ENCODE data around the gene CLSTN1. TPM values are rescaled to one million over a fixed set of nuclear protein-coding genes. Genes with fewer than 3 reads are reported as not detected.

CLSTN1 gene
- total and polyA plus RNA-seq, 12 donors, result 37.1 to 79.8 (median 63.8) TPM

DNA sequence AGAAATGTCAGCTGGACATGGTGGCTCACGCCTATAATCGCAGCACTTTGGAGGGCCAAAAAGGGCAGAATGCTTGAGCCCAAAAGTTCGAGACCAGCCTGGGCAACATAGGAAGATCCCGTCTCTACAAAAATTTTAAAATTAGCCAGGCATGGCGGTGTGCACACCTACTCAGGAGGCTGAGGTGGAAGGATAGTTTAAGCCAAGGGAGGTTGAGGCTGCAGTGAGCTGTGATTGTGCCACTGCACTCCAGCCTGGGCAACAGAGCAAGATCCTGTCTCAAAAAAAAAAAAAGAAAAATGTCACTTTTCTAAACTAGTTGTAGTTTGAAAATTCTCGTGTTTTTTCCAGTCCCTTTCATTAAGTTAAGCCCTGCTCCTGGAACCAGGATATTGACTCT, 9.1 kb downstream of the CLSTN1 start:
- no peaks in the 10 kb centered on the region for H3K36me3 ChIP-seq
- TF ChIP-seq, protein P1, sequence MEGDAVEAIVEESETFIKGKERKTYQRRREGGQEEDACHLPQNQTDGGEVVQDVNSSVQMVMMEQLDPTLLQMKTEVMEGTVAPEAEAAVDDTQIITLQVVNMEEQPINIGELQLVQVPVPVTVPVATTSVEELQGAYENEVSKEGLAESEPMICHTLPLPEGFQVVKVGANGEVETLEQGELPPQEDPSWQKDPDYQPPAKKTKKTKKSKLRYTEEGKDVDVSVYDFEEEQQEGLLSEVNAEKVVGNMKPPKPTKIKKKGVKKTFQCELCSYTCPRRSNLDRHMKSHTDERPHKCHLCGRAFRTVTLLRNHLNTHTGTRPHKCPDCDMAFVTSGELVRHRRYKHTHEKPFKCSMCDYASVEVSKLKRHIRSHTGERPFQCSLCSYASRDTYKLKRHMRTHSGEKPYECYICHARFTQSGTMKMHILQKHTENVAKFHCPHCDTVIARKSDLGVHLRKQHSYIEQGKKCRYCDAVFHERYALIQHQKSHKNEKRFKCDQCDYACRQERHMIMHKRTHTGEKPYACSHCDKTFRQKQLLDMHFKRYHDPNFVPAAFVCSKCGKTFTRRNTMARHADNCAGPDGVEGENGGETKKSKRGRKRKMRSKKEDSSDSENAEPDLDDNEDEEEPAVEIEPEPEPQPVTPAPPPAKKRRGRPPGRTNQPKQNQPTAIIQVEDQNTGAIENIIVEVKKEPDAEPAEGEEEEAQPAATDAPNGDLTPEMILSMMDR (IDR thresholded peaks at IDR 0.05), result no peak
- intact Hi-C loops (cut with DNase I), result no loop called here
- H3K27ac ChIP-seq, result no peak overlapping the region
- no peaks in the 10 kb centered on the region for H3K27me3 ChIP-seq
- H3K9me3 ChIP-seq, result no peaks in the 10 kb centered on the region
- no peak overlapping the region for H3K4me3 ChIP-seq
- no peak for ATAC-seq
- peaks cover 0 to 36% (median 20%) of the 10 kb centered on the region in 9 donors for H3K4me1 ChIP-seq
- no peak for DNase-seq
- WGBS, 2 donors, result 91 to 93% methylated on average over 6 of the region's 6 CpGs

DNA sequence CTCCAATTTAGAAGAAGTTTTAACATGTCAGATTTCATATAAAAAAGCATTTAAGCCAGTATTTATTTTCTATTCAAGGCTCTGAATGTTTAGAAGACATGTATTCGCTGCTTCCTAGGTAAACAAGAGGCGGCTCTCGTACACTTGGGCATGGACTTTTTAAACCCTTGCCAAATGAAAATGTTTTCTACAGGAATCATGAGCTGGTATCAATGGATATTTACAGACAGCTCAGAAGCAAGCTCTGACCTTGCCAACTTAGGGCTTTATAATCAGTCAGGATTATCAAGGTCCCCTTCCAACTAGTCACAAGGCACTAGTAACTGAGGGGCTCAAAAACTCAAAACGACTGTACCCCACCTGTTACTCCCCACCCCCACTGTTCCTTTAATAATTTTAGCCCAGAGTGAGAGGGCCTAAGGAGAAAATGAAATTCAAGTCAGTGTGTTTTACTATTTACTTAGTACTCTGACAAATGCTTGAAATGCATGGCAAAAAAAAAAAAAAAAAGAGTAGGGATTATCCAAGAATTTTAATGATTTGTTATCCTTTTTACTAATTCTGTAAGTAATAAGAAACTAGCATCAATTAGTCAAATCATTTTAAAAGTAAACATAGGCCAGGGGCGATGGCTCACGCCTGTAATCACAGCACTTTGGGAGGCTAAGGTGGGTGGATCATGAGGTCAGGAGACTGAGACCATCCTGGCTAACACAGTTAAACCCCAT, 12.4 kb downstream of the CLSTN1 start:
- intact Hi-C loops (cut with DNase I), result no loop called here
- DNase-seq, result no peak
- Histone ChIP-seq H3K4me1 (peaks cover 0 to 51% (median 24%) of the 10 kb centered on the region in 9 donors), H3K4me3 (no peak overlapping the region), H3K9me3 (no peaks in the 10 kb centered on the region), H3K27me3 (no peaks in the 10 kb centered on the region), H3K36me3 (peaks cover 0 to 3% (median 0%) of the 10 kb centered on the region in 9 donors), H3K27ac (peak overlapping the region in 1 of 10 donors; percentile 48)
- no peak for ATAC-seq
- 66 to 76% methylated on average over 6 of the region's 6 CpGs for WGBS, 2 donors
- TF ChIP-seq, protein P1 (IDR thresholded peaks at IDR 0.05), result no peak

DNA sequence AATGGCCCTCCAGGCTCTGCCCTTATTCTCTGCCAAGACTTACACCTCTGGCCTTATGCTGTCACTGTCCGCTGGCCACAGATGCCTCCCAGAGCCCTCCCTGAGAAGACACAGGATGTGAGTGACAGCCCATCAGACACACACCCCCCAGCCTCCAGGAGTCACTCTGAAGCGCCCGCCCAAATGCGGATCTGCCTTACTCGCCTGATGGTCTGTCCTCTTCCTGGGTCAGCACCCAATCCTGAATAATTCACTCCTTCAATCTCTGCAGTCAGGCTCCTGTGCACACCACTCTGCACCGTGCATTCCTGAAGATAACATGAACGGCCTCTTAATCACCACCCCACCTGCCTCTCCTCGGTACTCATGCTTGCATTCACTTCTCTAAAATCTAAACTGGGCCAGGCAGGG, 14.7 kb downstream of the CLSTN1 start:
- intact Hi-C loops (cut with DNase I), result no loop called here
- peaks cover 3 to 50% (median 24%) of the 10 kb centered on the region in 9 donors for H3K4me1 ChIP-seq
- peaks cover 0 to 3% (median 0%) of the 10 kb centered on the region in 9 donors for H3K36me3 ChIP-seq
- no peaks in the 10 kb centered on the region for H3K27me3 ChIP-seq
- no peak overlapping the region for H3K27ac ChIP-seq
- no peaks in the 10 kb centered on the region for H3K9me3 ChIP-seq
- H3K4me3 ChIP-seq, result no peak overlapping the region
- DNase-seq (no peak), ATAC-seq (peak in 4 of 8 donors; percentile 12 to 45 (median 35))
- 62 to 64% methylated on average over 8 of the region's 8 CpGs for WGBS, 2 donors
- TF ChIP-seq, protein P1 (IDR thresholded peaks at IDR 0.05), result no peak

DNA sequence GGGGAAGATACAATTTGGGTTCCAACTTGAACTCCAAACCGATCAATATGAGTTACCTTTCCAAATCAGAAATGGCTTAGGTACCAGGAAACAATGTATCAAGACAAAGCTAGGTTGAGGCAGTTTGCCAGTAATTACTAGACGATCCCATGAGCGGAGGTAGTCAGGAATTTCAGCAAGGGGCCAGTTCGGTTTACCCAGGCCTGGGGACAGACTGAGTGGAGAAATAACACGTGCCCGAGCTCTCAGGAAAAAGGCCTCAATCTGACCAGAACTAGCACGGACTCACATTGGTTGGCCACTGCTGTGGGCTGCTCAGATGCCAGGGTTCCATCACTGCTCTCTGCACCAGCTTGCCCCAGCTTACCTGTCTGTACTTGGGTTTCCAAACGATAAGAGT, 15.3 kb downstream of the CLSTN1 start:
- WGBS, 2 donors, result 86% methylated on average over 8 of the region's 8 CpGs
- H3K4me3 ChIP-seq, result no peak overlapping the region
- H3K27me3 ChIP-seq, result no peaks in the 10 kb centered on the region
- no peaks in the 10 kb centered on the region for H3K9me3 ChIP-seq
- TF ChIP-seq, protein P1 (IDR thresholded peaks at IDR 0.05), result no peak
- intact Hi-C loops (cut with DNase I), result no loop called here
- ATAC-seq (no peak), DNase-seq (no peak)
- peaks cover 0 to 3% (median 0%) of the 10 kb centered on the region in 9 donors for H3K36me3 ChIP-seq
- peaks cover 3 to 50% (median 24%) of the 10 kb centered on the region in 9 donors for H3K4me1 ChIP-seq
- H3K27ac ChIP-seq, result no peak overlapping the region

Data from heart right ventricle (tissue), 16 donors.